Activated T-cell treated with anti-CD3 and anti-CD28 coated beads for 1 hour (primary cell): ENCODE results near the gene REG1A.

Experiments used
- DNase-seq: peaks from one replicate; pipeline ENCODE4 v3.0.0-alpha.2; 2020; ENCODE audit warnings: low read depth

Gene REG1A

DNA sequence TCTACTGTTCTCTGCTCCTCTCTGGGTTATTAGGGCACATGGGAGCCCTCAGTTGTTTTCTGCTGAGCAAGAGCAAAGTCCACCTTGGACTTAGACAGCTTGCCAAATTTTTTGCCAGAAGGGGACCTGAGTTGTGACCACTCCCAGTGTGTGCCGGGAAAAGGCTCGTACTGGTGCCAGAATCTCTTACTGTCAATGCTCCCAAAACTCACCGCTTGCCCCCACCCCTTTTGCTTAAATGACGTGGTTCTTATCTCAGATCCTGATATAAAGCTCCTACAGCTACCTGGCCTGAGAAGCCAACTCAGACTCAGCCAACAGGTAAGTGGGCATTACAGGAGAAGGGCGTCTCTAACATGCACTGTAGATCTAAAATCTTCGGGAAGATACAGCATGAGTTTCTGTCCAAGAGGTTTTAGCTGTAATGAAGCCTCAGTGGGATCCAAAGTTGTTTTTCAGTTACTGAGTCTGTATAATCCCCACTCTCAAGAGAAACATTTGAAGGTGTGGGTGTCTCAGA, at the start of gene REG1A:
TSS of gene REG1A (plus strand) at position 295 of the 520 bp plus-strand sequence. CDS start 374 bp downstream, outside the sequence.
- no peak for DNase-seq

DNA sequence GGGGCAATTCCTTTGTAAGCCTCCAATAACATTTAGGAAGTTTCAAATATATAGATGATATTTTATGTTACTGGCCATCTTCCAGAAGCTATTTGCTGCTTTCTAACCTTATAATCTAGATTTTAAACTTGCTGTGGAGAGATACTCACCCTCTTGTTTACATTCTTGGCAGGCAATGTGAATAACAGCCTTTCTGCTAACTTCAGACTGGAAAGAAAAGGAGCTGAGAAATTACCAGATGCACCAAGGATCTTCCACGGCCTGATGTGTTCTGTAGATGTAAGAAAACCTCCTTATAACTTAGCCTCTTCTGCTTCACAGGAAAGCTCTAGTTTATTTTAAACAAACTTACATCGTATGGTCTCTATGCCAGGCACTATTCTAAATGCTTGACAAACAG, 49.2 kb upstream of the REG1A start:
- no peak for DNase-seq

DNA sequence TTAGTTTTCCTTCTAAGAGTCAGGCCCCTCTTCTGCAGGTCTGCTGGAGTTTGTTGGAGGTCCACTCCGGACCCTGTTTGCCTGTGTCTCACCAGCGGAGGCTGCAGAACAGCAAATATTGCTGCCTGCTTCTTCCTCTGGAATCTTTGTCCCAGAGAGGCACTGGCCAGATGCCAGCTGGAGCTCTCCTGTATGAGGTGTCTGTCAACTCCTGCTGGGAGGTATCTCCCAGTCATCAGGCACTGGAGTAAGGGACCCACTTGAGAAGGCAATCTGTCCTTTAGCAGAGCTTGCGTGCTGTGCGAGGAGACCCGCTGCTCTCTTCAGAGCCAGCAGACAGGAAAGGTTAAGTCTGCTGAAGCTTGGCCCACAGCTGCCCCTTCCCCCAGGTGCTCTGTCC, 37.3 kb upstream of the REG1A start:
- no peak for DNase-seq

- DNase-seq = no peak
These were observed 36.6 kb upstream of the REG1A start for GRCh38 chr2:79083597-79084251.

DNA sequence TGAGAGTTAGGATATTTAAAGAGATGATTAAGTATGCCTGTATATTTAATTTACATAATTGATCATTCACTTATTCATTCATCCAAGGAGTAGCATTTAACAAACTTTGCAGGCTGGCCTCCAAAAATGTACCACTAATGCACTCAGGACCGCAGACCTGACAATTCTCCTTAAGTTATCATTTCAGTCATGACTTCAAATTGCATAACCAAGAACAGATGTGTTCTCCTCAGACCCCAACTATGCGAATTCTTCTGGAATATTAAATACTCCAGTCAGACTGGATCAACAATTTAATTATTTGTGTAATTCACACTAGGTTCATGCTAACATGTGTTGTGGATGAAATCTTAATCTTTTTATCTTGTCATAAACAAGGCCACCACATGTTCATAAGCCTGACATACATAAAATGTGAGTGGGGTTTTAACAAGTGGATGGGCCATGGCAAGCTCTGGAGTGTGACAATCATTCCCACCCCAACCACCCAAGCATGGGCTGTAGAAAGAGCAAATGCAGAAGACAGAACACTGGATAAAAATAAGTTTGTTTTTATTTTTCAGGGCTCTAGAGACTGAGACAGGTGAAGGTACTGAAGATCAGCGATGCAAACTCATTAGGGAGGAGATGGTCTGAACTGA, 35.7 kb upstream of the REG1A start:
- DNase-seq = no peak

- DNase-seq = no peak
These were observed 34.9 kb upstream of the REG1A start for GRCh38 chr2:79085382-79085781.

GRCh38 chr2:79086255-79086654, 34.0 kb upstream of the REG1A start:
- DNase-seq = no peak

DNA sequence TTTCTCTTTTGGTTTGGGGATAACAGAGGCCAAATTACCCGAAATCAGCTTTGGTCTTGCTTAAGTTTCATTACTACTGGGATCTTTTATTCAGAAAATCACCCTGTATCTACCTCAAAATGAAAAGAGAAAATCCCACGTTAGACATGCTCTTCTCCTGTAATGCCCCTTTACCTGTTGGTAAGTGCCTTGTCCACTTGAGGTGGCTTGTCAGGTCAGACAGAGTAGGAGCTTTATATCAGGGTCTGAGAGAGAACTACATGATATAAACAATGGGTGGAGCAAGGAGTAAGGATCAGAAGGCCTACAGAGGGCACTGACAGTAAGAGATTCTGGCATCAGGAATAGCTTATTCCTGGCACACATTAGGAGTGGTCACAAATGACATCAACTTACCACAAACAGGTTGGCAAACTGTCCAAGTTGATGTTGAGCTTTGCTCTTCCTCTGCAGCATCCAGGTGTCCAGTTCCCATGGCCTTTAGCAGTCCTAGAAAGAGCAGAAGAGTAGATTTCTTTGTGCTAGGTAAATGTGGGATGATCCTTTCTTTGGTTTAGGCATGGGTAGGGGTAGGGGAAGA, 32.4 kb upstream of the REG1A start, which contains the start of gene REG1B:
TSS of gene REG1B (minus strand) at position 209 of the 580 bp plus-strand sequence. CDS start 381 bp downstream, outside the sequence.
- no peak for DNase-seq

GRCh38 chr2:79090693-79091092, 29.6 kb upstream of the REG1A start:
- no peak for DNase-seq

- DNase-seq = no peak
These were observed 22.4 kb upstream of the REG1A start for GRCh38 chr2:79097843-79098242.

DNA sequence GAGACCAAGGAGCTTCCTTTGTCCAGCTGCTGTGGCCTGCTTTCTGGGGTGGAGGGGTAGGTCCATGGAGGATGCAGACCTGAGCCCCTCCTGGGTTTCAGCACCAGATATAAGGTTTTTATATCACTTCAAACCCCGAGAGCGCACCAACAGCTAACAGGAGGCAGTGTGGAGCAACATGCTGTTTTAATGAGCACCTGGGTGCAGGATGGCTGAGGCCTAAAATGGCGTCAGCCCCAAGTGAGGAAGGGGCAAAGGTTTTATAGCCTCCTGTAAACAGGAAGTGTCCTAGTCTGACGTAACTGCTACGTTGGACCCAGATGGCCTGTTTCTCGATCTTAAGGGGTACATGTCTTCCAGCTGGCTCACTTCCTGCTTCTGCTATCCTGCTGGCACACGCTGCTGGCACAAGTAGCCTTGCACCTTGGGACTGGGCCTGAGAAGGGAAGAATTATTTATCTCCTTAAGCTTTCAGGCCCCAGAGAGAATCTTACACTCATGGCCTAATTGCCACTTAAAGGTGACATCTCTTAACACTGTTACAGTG, 21.1 kb upstream of the REG1A start:
- DNase-seq = no peak

DNA sequence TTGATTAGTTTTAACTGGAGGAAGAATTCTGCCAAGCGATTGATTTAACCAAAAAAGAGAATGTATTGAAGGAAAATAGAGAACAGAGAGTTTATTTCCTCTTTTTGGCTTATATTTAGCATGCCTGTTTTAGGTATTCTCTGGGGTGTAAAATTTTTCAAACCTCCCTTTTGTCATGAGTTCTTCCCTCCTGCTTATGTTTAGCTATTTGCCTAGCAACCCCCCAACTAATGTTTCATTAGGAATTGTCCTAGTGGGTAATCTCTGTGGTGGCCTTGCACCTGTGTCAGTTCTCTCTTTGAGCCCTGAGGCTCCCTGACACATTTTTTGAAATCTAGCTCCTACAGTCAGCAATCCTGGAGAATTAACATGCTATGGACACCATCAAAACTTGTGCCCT, 20.0 kb upstream of the REG1A start:
- no peak for DNase-seq

- no peak for DNase-seq
These were observed 19.3 kb upstream of the REG1A start for GRCh38 chr2:79101024-79101423.

GRCh38 chr2:79103214-79103613, 17.1 kb upstream of the REG1A start:
- no peak for DNase-seq

DNA sequence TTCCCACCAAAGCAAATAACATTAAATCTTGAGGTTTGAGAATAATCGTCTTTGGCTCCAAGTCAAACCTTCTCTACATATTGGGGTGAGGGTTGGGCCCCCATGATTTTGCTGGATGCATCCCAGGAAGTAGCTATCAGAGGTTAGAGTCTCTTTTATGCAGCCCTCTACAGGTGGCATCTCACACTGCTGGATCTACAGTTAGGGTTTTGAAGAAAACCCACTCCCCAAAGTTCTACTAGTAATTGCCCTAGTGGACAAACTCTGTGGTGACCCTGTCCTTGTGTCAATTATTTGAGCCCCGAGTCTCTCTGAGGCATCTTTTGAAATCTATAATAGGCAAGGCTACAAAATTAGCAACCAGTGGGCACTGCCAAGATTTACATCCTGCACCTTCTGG, 15.0 kb upstream of the REG1A start:
- no peak for DNase-seq

DNA sequence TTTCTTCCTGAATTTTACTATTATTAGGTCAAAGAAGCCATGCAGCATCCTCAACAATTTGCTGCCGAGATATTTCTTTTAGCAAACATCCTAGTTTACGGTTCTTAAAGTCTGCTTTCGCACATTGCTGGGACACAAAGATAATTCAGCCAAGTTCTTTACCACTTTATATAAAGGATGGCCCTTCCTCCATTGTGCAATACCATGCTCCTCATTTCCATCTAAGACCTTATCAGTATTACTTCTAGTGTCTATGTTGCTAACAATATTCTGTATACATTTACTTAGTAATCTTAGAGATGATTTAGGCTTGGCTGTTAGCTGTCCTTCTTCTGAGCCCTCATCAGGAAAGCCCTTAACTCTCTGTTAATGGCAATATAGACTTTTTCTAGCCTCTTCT, 8.0 kb upstream of the REG1A start:
- DNase-seq = no peak

DNA sequence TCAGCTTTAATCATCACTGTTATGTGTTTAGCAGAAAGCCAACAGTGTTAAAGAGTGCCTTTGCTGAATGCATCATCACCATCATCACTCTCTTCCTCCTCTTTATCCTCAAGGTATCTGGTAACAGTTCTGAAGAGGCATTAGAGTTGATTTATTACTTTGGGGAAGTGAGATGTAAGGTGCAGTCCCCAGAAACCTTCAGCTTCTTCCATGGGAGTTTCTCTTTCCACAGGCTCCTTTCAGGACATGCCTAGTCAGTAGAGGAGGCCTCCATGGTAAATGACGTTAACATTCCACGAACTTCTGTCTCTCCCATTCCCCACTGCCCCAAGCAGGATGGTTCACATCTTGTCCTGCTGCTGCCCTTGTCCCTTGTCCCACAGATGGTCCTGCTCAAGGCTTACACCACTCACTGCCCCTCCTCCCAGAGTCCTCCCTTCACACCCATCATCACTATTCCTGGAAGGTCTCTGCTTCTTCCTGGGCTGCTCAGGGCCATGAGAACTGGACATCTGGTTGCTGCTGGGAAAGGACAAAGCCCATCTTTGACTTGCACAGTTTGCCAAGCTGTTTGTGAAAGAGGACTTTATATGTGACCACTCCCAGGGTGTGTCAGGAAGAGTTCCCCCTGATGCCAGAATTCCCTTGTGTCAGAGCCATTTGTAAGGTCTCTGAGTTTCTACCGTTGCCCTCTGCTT, 5.3 kb upstream of the REG1A start:
- no peak for DNase-seq

- DNase-seq = no peak
These were observed 3.0 kb upstream of the REG1A start for GRCh38 chr2:79116997-79117928.

GRCh38 chr2:79122676-79123075, 2.4 kb downstream of the REG1A start:
- DNase-seq = no peak

- DNase-seq = no peak
These were observed 4.8 kb downstream of the REG1A start for GRCh38 chr2:79124907-79125720.

DNA sequence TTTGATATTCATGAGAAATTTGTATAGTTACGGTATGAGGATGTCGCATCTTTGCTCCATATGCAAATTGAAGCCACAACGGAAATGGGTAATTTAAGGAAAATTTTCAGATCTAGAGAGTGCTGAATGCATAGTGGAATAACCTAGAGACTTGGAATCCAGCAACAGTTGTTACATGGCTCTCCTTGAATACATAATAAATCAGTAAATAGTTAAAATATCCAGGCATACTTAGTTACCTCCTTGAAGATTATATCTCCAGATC, 5.4 kb downstream of the REG1A start:
- DNase-seq = no peak
